ENCODE measurements around the gene STRA6.

GRCh38 chr15:74250266-74250665, 47.7 kb upstream of the STRA6 start:
- TF ChIP-seq CTCF (conservative IDR thresholded peaks at IDR 0.05; ENCODE audit: low read length) (no peak), EZH2phosphoT487 (IDR thresholded peaks at IDR 0.05; ENCODE audit: borderline replicate concordance, low read depth, low read length) (no peak)

All from OCI-LY7 (cell line).